ENCODE data around the gene MLIP.

Gene MLIP

DNA sequence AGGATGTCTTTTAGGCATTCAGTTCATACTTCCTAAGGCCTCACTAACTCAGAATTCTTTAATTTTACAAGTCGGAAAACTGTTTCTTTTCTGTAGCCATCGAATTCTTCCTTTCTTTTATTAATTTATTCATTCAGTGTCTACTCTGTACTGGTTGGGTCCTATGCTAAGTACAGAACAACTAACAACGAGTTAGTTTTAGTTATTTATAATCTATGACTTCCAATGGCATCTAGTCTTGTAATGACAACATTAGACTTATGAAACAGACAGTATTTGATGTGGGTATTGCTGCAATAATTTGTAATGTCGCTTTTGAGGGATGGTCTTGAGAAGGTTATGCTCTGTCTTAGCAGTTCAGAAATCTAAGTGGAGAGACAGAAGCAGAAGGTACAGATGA is 141.7 kb downstream of the MLIP start:
- no peak for TF ChIP-seq YY1 (IDR thresholded peaks at IDR 0.05; ENCODE audit: low read depth)
- TF ChIP-seq EP300 (IDR thresholded peaks at IDR 0.05; ENCODE audit: borderline replicate concordance): no peak
- no peak for TF ChIP-seq FOXM1 (IDR thresholded peaks at IDR 0.05; ENCODE audit: borderline replicate concordance, low read depth)
- TF ChIP-seq, protein P1, sequence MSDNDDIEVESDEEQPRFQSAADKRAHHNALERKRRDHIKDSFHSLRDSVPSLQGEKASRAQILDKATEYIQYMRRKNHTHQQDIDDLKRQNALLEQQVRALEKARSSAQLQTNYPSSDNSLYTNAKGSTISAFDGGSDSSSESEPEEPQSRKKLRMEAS (IDR thresholded peaks at IDR 0.05): no peak
- no peak for TF ChIP-seq TCF12 (IDR thresholded peaks at IDR 0.05; ENCODE audit: low read depth)
- no peak for TF ChIP-seq NFIC (IDR thresholded peaks at IDR 0.05)
- no peak for TF ChIP-seq CEBPB (IDR thresholded peaks at IDR 0.05)
- TF ChIP-seq, protein P2, sequence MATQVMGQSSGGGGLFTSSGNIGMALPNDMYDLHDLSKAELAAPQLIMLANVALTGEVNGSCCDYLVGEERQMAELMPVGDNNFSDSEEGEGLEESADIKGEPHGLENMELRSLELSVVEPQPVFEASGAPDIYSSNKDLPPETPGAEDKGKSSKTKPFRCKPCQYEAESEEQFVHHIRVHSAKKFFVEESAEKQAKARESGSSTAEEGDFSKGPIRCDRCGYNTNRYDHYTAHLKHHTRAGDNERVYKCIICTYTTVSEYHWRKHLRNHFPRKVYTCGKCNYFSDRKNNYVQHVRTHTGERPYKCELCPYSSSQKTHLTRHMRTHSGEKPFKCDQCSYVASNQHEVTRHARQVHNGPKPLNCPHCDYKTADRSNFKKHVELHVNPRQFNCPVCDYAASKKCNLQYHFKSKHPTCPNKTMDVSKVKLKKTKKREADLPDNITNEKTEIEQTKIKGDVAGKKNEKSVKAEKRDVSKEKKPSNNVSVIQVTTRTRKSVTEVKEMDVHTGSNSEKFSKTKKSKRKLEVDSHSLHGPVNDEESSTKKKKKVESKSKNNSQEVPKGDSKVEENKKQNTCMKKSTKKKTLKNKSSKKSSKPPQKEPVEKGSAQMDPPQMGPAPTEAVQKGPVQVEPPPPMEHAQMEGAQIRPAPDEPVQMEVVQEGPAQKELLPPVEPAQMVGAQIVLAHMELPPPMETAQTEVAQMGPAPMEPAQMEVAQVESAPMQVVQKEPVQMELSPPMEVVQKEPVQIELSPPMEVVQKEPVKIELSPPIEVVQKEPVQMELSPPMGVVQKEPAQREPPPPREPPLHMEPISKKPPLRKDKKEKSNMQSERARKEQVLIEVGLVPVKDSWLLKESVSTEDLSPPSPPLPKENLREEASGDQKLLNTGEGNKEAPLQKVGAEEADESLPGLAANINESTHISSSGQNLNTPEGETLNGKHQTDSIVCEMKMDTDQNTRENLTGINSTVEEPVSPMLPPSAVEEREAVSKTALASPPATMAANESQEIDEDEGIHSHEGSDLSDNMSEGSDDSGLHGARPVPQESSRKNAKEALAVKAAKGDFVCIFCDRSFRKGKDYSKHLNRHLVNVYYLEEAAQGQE (IDR thresholded peaks at IDR 0.05; ENCODE audit: low read depth): no peak
- TF ChIP-seq RAD21 (IDR thresholded peaks at IDR 0.05; ENCODE audit: low read depth): no peak

DNA sequence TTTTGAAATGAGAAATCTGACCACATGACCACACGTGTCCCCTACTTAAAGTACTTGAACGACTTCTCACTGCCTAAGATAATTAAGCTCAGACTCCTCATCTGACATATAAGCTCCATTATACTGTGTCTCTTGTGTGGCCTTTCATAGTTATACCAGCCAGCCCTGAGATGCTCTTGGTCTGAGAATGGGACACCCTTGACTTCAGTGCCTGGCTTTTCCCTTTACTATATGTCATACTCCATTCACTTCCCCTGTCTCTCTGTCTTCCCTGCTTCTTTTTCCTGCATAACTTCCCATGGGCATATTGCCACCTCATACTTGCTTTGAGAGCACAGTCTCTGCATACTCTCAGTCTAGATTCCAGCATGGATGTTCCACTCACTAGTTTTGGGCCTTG is 143.6 kb downstream of the MLIP start:
- TF ChIP-seq, protein P3, sequence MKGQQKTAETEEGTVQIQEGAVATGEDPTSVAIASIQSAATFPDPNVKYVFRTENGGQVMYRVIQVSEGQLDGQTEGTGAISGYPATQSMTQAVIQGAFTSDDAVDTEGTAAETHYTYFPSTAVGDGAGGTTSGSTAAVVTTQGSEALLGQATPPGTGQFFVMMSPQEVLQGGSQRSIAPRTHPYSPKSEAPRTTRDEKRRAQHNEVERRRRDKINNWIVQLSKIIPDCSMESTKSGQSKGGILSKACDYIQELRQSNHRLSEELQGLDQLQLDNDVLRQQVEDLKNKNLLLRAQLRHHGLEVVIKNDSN (IDR thresholded peaks at IDR 0.05): no peak
- TF ChIP-seq EGR1 (IDR thresholded peaks at IDR 0.05): no peak
- TF ChIP-seq EP300 (IDR thresholded peaks at IDR 0.05; ENCODE audit: borderline replicate concordance): no peak
- no peak for TF ChIP-seq CEBPB (IDR thresholded peaks at IDR 0.05)
- no peak for TF ChIP-seq RAD21 (IDR thresholded peaks at IDR 0.05; ENCODE audit: low read depth)
- no peak for TF ChIP-seq TAF1 (IDR thresholded peaks at IDR 0.05; ENCODE audit: low read depth)
- TF ChIP-seq, protein P2 (IDR thresholded peaks at IDR 0.05; ENCODE audit: low read depth): no peak
- no peak for TF ChIP-seq CREB1 (IDR thresholded peaks at IDR 0.05; ENCODE audit: low read depth)
- TF ChIP-seq ZBTB7A (IDR thresholded peaks at IDR 0.05; ENCODE audit: low read depth): no peak
- no peak for TF ChIP-seq FOXM1 (IDR thresholded peaks at IDR 0.05; ENCODE audit: borderline replicate concordance, low read depth)
- TF ChIP-seq NFIC (IDR thresholded peaks at IDR 0.05): no peak
- TF ChIP-seq, protein P1 (IDR thresholded peaks at IDR 0.05): no peak
- TF ChIP-seq TEAD4 (IDR thresholded peaks at IDR 0.05): no peak
- TF ChIP-seq YY1 (IDR thresholded peaks at IDR 0.05; ENCODE audit: low read depth): no peak
- TF ChIP-seq TCF12 (IDR thresholded peaks at IDR 0.05; ENCODE audit: low read depth): no peak

DNA sequence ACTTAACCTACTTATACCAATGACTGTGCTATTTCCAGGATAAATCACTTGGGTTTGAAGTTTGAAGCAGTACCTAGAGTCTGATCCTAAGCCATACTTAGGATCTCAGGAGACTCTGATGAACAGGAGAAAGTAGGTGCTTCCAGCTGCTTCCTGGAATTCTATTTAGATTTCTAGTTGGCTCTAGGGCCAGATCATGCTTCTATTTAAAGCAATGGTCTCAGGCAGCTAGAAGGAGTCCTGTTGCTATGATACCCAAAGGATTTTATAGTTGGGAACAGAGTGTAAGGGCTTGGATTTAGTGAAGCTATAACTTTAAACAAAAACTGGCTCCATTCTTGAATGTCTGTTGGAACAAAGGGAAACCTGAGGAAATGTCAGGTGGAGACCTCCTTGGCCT is 144.6 kb downstream of the MLIP start:
- no peak for TF ChIP-seq CEBPB (IDR thresholded peaks at IDR 0.05)
- TF ChIP-seq ZBTB7A (IDR thresholded peaks at IDR 0.05; ENCODE audit: low read depth): no peak
- no peak for TF ChIP-seq NFIC (IDR thresholded peaks at IDR 0.05)
- no peak for TF ChIP-seq CREB1 (IDR thresholded peaks at IDR 0.05; ENCODE audit: low read depth)
- TF ChIP-seq, protein P1 (IDR thresholded peaks at IDR 0.05): no peak
- TF ChIP-seq EGR1 (IDR thresholded peaks at IDR 0.05): no peak
- TF ChIP-seq RAD21 (IDR thresholded peaks at IDR 0.05; ENCODE audit: low read depth): no peak
- TF ChIP-seq, protein P2 (IDR thresholded peaks at IDR 0.05; ENCODE audit: low read depth): no peak
- TF ChIP-seq FOXM1 (IDR thresholded peaks at IDR 0.05; ENCODE audit: borderline replicate concordance, low read depth): no peak
- TF ChIP-seq TAF1 (IDR thresholded peaks at IDR 0.05; ENCODE audit: low read depth): no peak
- TF ChIP-seq, protein P3 (IDR thresholded peaks at IDR 0.05): no peak
- no peak for TF ChIP-seq EP300 (IDR thresholded peaks at IDR 0.05; ENCODE audit: borderline replicate concordance)
- no peak for TF ChIP-seq TEAD4 (IDR thresholded peaks at IDR 0.05)
- TF ChIP-seq YY1 (IDR thresholded peaks at IDR 0.05; ENCODE audit: low read depth): no peak
- TF ChIP-seq TCF12 (IDR thresholded peaks at IDR 0.05; ENCODE audit: low read depth): no peak

DNA sequence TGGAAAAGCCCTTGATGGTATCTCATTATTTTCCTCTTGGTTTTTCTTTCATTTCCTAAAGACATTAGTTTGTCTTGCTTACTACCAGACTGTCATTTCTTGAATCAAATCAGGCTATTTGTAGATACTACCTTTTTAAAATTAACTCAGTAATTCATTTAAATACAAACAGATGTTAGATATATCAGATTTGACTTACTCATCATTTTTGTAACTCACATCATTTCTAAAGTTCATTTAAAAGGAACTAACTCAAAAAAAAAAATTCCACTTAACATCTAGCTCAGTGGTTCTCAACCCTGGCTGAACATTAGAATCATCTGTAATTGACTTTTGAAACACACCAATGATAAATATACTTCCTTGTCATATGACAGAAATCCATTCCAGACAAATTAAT is 148.8 kb downstream of the MLIP start:
- no peak for TF ChIP-seq YY1 (IDR thresholded peaks at IDR 0.05; ENCODE audit: low read depth)
- TF ChIP-seq, protein P2 (IDR thresholded peaks at IDR 0.05; ENCODE audit: low read depth): no peak
- no peak for TF ChIP-seq EGR1 (IDR thresholded peaks at IDR 0.05)
- TF ChIP-seq TEAD4 (IDR thresholded peaks at IDR 0.05): no peak
- TF ChIP-seq TAF1 (IDR thresholded peaks at IDR 0.05; ENCODE audit: low read depth): no peak
- TF ChIP-seq FOXM1 (IDR thresholded peaks at IDR 0.05; ENCODE audit: borderline replicate concordance, low read depth): no peak
- TF ChIP-seq, protein P1 (IDR thresholded peaks at IDR 0.05): no peak
- no peak for TF ChIP-seq CEBPB (IDR thresholded peaks at IDR 0.05)
- no peak for TF ChIP-seq TCF12 (IDR thresholded peaks at IDR 0.05; ENCODE audit: low read depth)
- no peak for TF ChIP-seq RAD21 (IDR thresholded peaks at IDR 0.05; ENCODE audit: low read depth)
- no peak for TF ChIP-seq NFIC (IDR thresholded peaks at IDR 0.05)

All from Ishikawa (cell line).